Spinal cord (tissue), 10 donors: ENCODE data around the gene PTER. TPM values are rescaled to one million over a fixed set of nuclear protein-coding genes. Genes with fewer than 3 reads are reported as not detected.
A peak's percentile ranks its signal among the peaks of the same experiment; 100 is the strongest.

Experiments
- DNase-seq, 6 donors: peaks; one replicate each; pipeline versions ENCODE4 v3.0.0 to v3.0.0-alpha.2; 2013 to 2015; ENCODE audit warnings: low spot score in 6 of 6, low read depth in 4 of 6
- H3K27ac ChIP-seq: one replicate; pipeline ENCODE4 v1.5.1; 2013; ENCODE audit warnings: low read depth, low read length, control low read depth
- H3K27me3 ChIP-seq: one replicate; pipeline ENCODE4 v1.6.1; 2013; ENCODE audit warnings: low read length; ENCODE audit not compliant: control insufficient read depth, insufficient read depth
- H3K36me3 ChIP-seq: one replicate; pipeline ENCODE4 v1.6.1; 2013; ENCODE audit warnings: low read length; ENCODE audit not compliant: control insufficient read depth, insufficient read depth
- H3K4me1 ChIP-seq: one replicate; pipeline ENCODE4 v1.6.1; 2013; ENCODE audit warnings: low read length; ENCODE audit not compliant: control insufficient read depth, insufficient read depth
- H3K4me3 ChIP-seq: one replicate; pipeline ENCODE4 v1.5.1; 2013; ENCODE audit warnings: low read depth, low read length, control low read depth
- H3K9me3 ChIP-seq: one replicate; pipeline ENCODE4 v1.6.1; 2013; ENCODE audit warnings: low read length; ENCODE audit not compliant: control insufficient read depth, insufficient read depth
- WGBS: methylation state at CpG from one replicate; pipeline ENCODE4 v1.1.5; 2013; ENCODE audit warnings: missing lambda C conversion rate; ENCODE audit not compliant: insufficient coverage; 5-methylcytosine and 5-hydroxymethylcytosine counted together
- polyA plus RNA-seq, 2 donors: library from polyadenylated mRNA; unstranded; fragments of 120-200 nt; gene quantifications; one replicate each; pipeline ENCODE4 v1.2.1, GENCODE V29; 2013; ENCODE audit not compliant: insufficient read length in 2 of 2
- total RNA-seq, 2 donors: library from RNA; depleted of rRNA in 1 of 2; stranded (reverse); fragments of 120-200 nt in 1 of 2; fragments of >200 nt in 1 of 2; gene quantifications; one replicate each; pipeline versions ENCODE4 v1.2.3 to v1.2.4, GENCODE V29; 2013 to 2014
- donor health status: healthy.

Gene PTER
- total and polyA plus RNA-seq, 4 donors, result 4.4 to 9.9 (median 7.4) TPM

- 97% methylated on average over 4 of the region's 7 CpGs for WGBS
Observed at GRCh38 chr10:16459423-16459939, 22.7 kb downstream of the PTER start.

GRCh38 chr10:16466001-16466400, 29.2 kb downstream of the PTER start:
- H3K27me3 ChIP-seq, result no peaks in the 10 kb centered on the region
- H3K27ac ChIP-seq, result no peak overlapping the region
- no peaks in the 10 kb centered on the region for H3K4me1 ChIP-seq
- DNase-seq, result no peak
- no peaks in the 10 kb centered on the region for H3K9me3 ChIP-seq
- WGBS, result no CpG with 5 or more reads among the region's 1 CpG
- no peaks in the 10 kb centered on the region for H3K36me3 ChIP-seq
- no peak overlapping the region for H3K4me3 ChIP-seq

More at GRCh38 chr10:16459423-16459939, 22.7 kb downstream of the PTER start:
- Histone ChIP-seq H3K36me3 (no peaks in the 10 kb centered on the region), H3K9me3 (no peaks in the 10 kb centered on the region), H3K27me3 (no peaks in the 10 kb centered on the region), H3K27ac (no peak overlapping the region), H3K4me1 (no peaks in the 10 kb centered on the region), H3K4me3 (no peak overlapping the region)
- DNase-seq, result no peak

- 100% methylated on average over 2 of the region's 5 CpGs for WGBS
- H3K4me3 ChIP-seq, result no peak overlapping the region
- H3K36me3 ChIP-seq, result no peaks in the 10 kb centered on the region
- no peak for DNase-seq
- H3K27ac ChIP-seq, result no peak overlapping the region
- H3K27me3 ChIP-seq, result no peaks in the 10 kb centered on the region
- no peaks in the 10 kb centered on the region for H3K9me3 ChIP-seq
- no peaks in the 10 kb centered on the region for H3K4me1 ChIP-seq
Observed at GRCh38 chr10:16470747-16471146, 33.9 kb downstream of the PTER start.

- H3K4me1 ChIP-seq, result no peaks in the 10 kb centered on the region
Observed at GRCh38 chr10:16472828-16473227, 36.0 kb downstream of the PTER start.

GRCh38 chr10:16477757-16478156, 40.9 kb downstream of the PTER start:
- no peak overlapping the region for H3K4me3 ChIP-seq
- H3K36me3 ChIP-seq, result no peaks in the 10 kb centered on the region
- no peaks in the 10 kb centered on the region for H3K9me3 ChIP-seq
- no peaks in the 10 kb centered on the region for H3K4me1 ChIP-seq
- no peak overlapping the region for H3K27ac ChIP-seq
- 100% methylated on average over 1 of the region's 1 CpG for WGBS
- DNase-seq, result no peak
- H3K27me3 ChIP-seq, result no peaks in the 10 kb centered on the region

More at GRCh38 chr10:16472828-16473227, 36.0 kb downstream of the PTER start:
- DNase-seq, result no peak
- H3K36me3 ChIP-seq, result no peaks in the 10 kb centered on the region
- H3K27me3 ChIP-seq, result no peaks in the 10 kb centered on the region
- no peak overlapping the region for H3K4me3 ChIP-seq
- no CpG with 5 or more reads among the region's 3 CpGs for WGBS
- H3K9me3 ChIP-seq, result no peaks in the 10 kb centered on the region
- H3K27ac ChIP-seq, result no peak overlapping the region

- Histone ChIP-seq H3K4me3 (no peak overlapping the region), H3K27me3 (no peaks in the 10 kb centered on the region), H3K9me3 (no peaks in the 10 kb centered on the region), H3K27ac (no peak overlapping the region), H3K36me3 (no peaks in the 10 kb centered on the region), H3K4me1 (no peaks in the 10 kb centered on the region)
- no peak for DNase-seq
- WGBS, result 83% methylated on average over 1 of the region's 4 CpGs
Observed at GRCh38 chr10:16478801-16479200, 42.0 kb downstream of the PTER start.

GRCh38 chr10:16481052-16481728, 44.4 kb downstream of the PTER start:
- WGBS, result 40% methylated on average over 1 of the region's 5 CpGs
- H3K9me3 ChIP-seq, result no peaks in the 10 kb centered on the region
- no peaks in the 10 kb centered on the region for H3K27me3 ChIP-seq
- H3K4me1 ChIP-seq, result no peaks in the 10 kb centered on the region
- peak in 2 of 6 donors; percentile 7 to 47 for DNase-seq
- no peak overlapping the region for H3K4me3 ChIP-seq
- no peaks in the 10 kb centered on the region for H3K36me3 ChIP-seq
- no peak overlapping the region for H3K27ac ChIP-seq

- Histone ChIP-seq H3K27ac (no peak overlapping the region), H3K36me3 (no peaks in the 10 kb centered on the region), H3K4me3 (no peak overlapping the region), H3K9me3 (no peaks in the 10 kb centered on the region), H3K4me1 (no peaks in the 10 kb centered on the region), H3K27me3 (no peaks in the 10 kb centered on the region)
- DNase-seq, result no peak
- WGBS, result 92% methylated on average over 4 of the region's 11 CpGs
Observed at GRCh38 chr10:16483241-16483917, 46.6 kb downstream of the PTER start.

- DNase-seq, result peak in 1 of 6 donors; percentile 85
- Histone ChIP-seq H3K4me1 (no peaks in the 10 kb centered on the region), H3K36me3 (no peaks in the 10 kb centered on the region), H3K27me3 (no peaks in the 10 kb centered on the region), H3K27ac (no peak overlapping the region), H3K9me3 (no peaks in the 10 kb centered on the region), H3K4me3 (no peak overlapping the region)
- no CpG with 5 or more reads among the region's 3 CpGs for WGBS
Observed at GRCh38 chr10:16490511-16490910, 53.7 kb downstream of the PTER start.

- H3K36me3 ChIP-seq, result no peaks in the 10 kb centered on the region
- no peak overlapping the region for H3K4me3 ChIP-seq
- no peak overlapping the region for H3K27ac ChIP-seq
- no peaks in the 10 kb centered on the region for H3K27me3 ChIP-seq
- H3K4me1 ChIP-seq, result no peaks in the 10 kb centered on the region
- WGBS, result 86% methylated on average over 1 of the region's 2 CpGs
- no peaks in the 10 kb centered on the region for H3K9me3 ChIP-seq
- DNase-seq, result no peak
Observed at GRCh38 chr10:16491933-16492332, 55.1 kb downstream of the PTER start.
